ENCODE results near the gene NUBPL.
"Not testable (repeated sequence)": the region's sequence is repeated elsewhere in the genome, so short reads cannot be mapped to it uniquely, and the experiment has no call there.

Gene NUBPL

GRCh38 chr14:31590206-31590605 is 29.0 kb downstream of the NUBPL start:
- Histone ChIP-seq H3K4me3 (no peak overlapping the region), H3K4me1 (peaks cover 7% of the 10 kb centered on the region), H3K9me3 (no peaks in the 10 kb centered on the region), H3K36me3 (replicated peaks) (no peaks in the 10 kb centered on the region), H3K27me3 (ENCODE audit: low read depth) (no peaks in the 10 kb centered on the region)
- in situ Hi-C loops (cut with MboI; ENCODE audit: low sequenced_read_pairs), result no loop called here
- DNase-seq (ENCODE audit: low spot score in 2 of 2), result no peak

- no peaks in the 10 kb centered on the region for H3K36me3 ChIP-seq (replicated peaks)
- H3K4me3 ChIP-seq, result no peak overlapping the region
- in situ Hi-C loops (cut with MboI; ENCODE audit: low sequenced_read_pairs), result no loop called here
- H3K4me1 ChIP-seq, result no peaks in the 10 kb centered on the region
- no peaks in the 10 kb centered on the region for H3K27me3 ChIP-seq (ENCODE audit: low read depth)
- H3K9me3 ChIP-seq, result no peaks in the 10 kb centered on the region
- no peak for DNase-seq (ENCODE audit: low spot score in 2 of 2)
Observed at GRCh38 chr14:31592122-31592521, 30.9 kb downstream of the NUBPL start.

- in situ Hi-C loops (cut with MboI; ENCODE audit: low sequenced_read_pairs), result no loop called here
- Histone ChIP-seq H3K9me3 (no peaks in the 10 kb centered on the region), H3K4me3 (no peak overlapping the region), H3K27me3 (ENCODE audit: low read depth) (no peaks in the 10 kb centered on the region), H3K36me3 (replicated peaks) (no peaks in the 10 kb centered on the region), H3K4me1 (no peaks in the 10 kb centered on the region)
- DNase-seq (ENCODE audit: low spot score in 2 of 2), result no peak
Observed at GRCh38 chr14:31592631-31593030, 31.4 kb downstream of the NUBPL start.

- no peaks in the 10 kb centered on the region for H3K4me1 ChIP-seq
- H3K27me3 ChIP-seq (ENCODE audit: low read depth), result no peaks in the 10 kb centered on the region
- peaks cover 4% of the 10 kb centered on the region; the same call in 1 of the 2 replicates for H3K36me3 ChIP-seq (replicated peaks)
- no peak overlapping the region for H3K4me3 ChIP-seq
- in situ Hi-C loops (cut with MboI; ENCODE audit: low sequenced_read_pairs), result no loop called here
- no peak for DNase-seq (ENCODE audit: low spot score in 2 of 2)
- no peaks in the 10 kb centered on the region for H3K9me3 ChIP-seq
Observed at GRCh38 chr14:31596342-31597095, 35.3 kb downstream of the NUBPL start.

GRCh38 chr14:31605702-31606101 is 44.5 kb downstream of the NUBPL start:
- no peak overlapping the region for H3K4me3 ChIP-seq
- no peak for DNase-seq (ENCODE audit: low spot score in 2 of 2)
- in situ Hi-C loops (cut with MboI; ENCODE audit: low sequenced_read_pairs), result no loop called here

GRCh38 chr14:31611778-31612433 is 50.7 kb downstream of the NUBPL start:
- DNase-seq (ENCODE audit: low spot score in 2 of 2), result no peak
- in situ Hi-C loops (cut with MboI; ENCODE audit: low sequenced_read_pairs), result no loop called here
- H3K4me3 ChIP-seq, result no peak overlapping the region
- H3K9me3 ChIP-seq, result no peaks in the 10 kb centered on the region
- no peaks in the 10 kb centered on the region for H3K27me3 ChIP-seq (ENCODE audit: low read depth)
- H3K4me1 ChIP-seq, result no peaks in the 10 kb centered on the region
- no peaks in the 10 kb centered on the region for H3K36me3 ChIP-seq (replicated peaks)

More at GRCh38 chr14:31605702-31606101, 44.5 kb downstream of the NUBPL start:
- H3K9me3 ChIP-seq, result no peaks in the 10 kb centered on the region
- H3K27me3 ChIP-seq (ENCODE audit: low read depth), result no peaks in the 10 kb centered on the region
- no peaks in the 10 kb centered on the region for H3K4me1 ChIP-seq
- H3K36me3 ChIP-seq (replicated peaks), result peaks cover 4% of the 10 kb centered on the region; the same call in 1 of the 2 replicates

GRCh38 chr14:31613188-31613587 is 52.0 kb downstream of the NUBPL start:
- H3K4me1 ChIP-seq, result no peaks in the 10 kb centered on the region

GRCh38 chr14:31618884-31619283 is 57.7 kb downstream of the NUBPL start:
- H3K36me3 ChIP-seq (replicated peaks); H3K4me3 ChIP-seq; H3K9me3 ChIP-seq; DNase-seq (ENCODE audit: low spot score in 2 of 2); H3K4me1 ChIP-seq; in situ Hi-C loops (cut with MboI; ENCODE audit: low sequenced_read_pairs); H3K27me3 ChIP-seq (ENCODE audit: low read depth): not testable (repeated sequence)

More at GRCh38 chr14:31613188-31613587, 52.0 kb downstream of the NUBPL start:
- no peak for DNase-seq (ENCODE audit: low spot score in 2 of 2)
- Histone ChIP-seq H3K9me3 (no peaks in the 10 kb centered on the region), H3K27me3 (ENCODE audit: low read depth) (no peaks in the 10 kb centered on the region), H3K36me3 (replicated peaks) (no peaks in the 10 kb centered on the region), H3K4me3 (no peak overlapping the region)
- in situ Hi-C loops (cut with MboI; ENCODE audit: low sequenced_read_pairs), result no loop called here

- Histone ChIP-seq H3K4me3 (no peak overlapping the region), H3K36me3 (replicated peaks) (no peaks in the 10 kb centered on the region), H3K4me1 (no peaks in the 10 kb centered on the region), H3K27me3 (ENCODE audit: low read depth) (no peaks in the 10 kb centered on the region), H3K9me3 (no peaks in the 10 kb centered on the region; the same call in 1 of the 2 replicates)
- no peak for DNase-seq (ENCODE audit: low spot score in 2 of 2)
- in situ Hi-C loops (cut with MboI; ENCODE audit: low sequenced_read_pairs), result no loop called here
Observed at GRCh38 chr14:31619440-31619839, 58.2 kb downstream of the NUBPL start.

GRCh38 chr14:31620898-31621297 is 59.7 kb downstream of the NUBPL start:
- H3K4me3 ChIP-seq; H3K27me3 ChIP-seq (ENCODE audit: low read depth); in situ Hi-C loops (cut with MboI; ENCODE audit: low sequenced_read_pairs); H3K4me1 ChIP-seq; H3K36me3 ChIP-seq (replicated peaks); H3K9me3 ChIP-seq; DNase-seq (ENCODE audit: low spot score in 2 of 2): not testable (repeated sequence)

GRCh38 chr14:31622060-31622459 is 60.9 kb downstream of the NUBPL start:
- in situ Hi-C loops (cut with MboI; ENCODE audit: low sequenced_read_pairs), result no loop called here

GRCh38 chr14:31652900-31653299 is 91.7 kb downstream of the NUBPL start:
- in situ Hi-C loops (cut with MboI; ENCODE audit: low sequenced_read_pairs); DNase-seq (ENCODE audit: low spot score in 2 of 2): not testable (repeated sequence)

More at GRCh38 chr14:31622060-31622459, 60.9 kb downstream of the NUBPL start:
- Histone ChIP-seq H3K4me3 (no peak overlapping the region), H3K27me3 (ENCODE audit: low read depth) (no peaks in the 10 kb centered on the region), H3K4me1 (no peaks in the 10 kb centered on the region), H3K9me3 (no peaks in the 10 kb centered on the region; the same call in 1 of the 2 replicates), H3K36me3 (replicated peaks) (no peaks in the 10 kb centered on the region)
- DNase-seq (ENCODE audit: low spot score in 2 of 2), result no peak

GRCh38 chr14:31657917-31658316 is 96.7 kb downstream of the NUBPL start:
- Histone ChIP-seq H3K36me3 (replicated peaks) (no peaks in the 10 kb centered on the region), H3K4me1 (no peaks in the 10 kb centered on the region), H3K27me3 (ENCODE audit: low read depth) (no peaks in the 10 kb centered on the region), H3K9me3 (no peaks in the 10 kb centered on the region), H3K4me3 (no peak overlapping the region)
- in situ Hi-C loops (cut with MboI; ENCODE audit: low sequenced_read_pairs), result no loop called here
- DNase-seq (ENCODE audit: low spot score in 2 of 2), result no peak

More at GRCh38 chr14:31652900-31653299, 91.7 kb downstream of the NUBPL start:
- H3K4me1 ChIP-seq; H3K9me3 ChIP-seq; H3K4me3 ChIP-seq; H3K36me3 ChIP-seq (replicated peaks); H3K27me3 ChIP-seq (ENCODE audit: low read depth): not testable (repeated sequence)

- Histone ChIP-seq H3K4me3 (no peak overlapping the region), H3K9me3 (no peaks in the 10 kb centered on the region), H3K36me3 (replicated peaks) (no peaks in the 10 kb centered on the region), H3K27me3 (ENCODE audit: low read depth) (no peaks in the 10 kb centered on the region), H3K4me1 (no peaks in the 10 kb centered on the region)
- in situ Hi-C loops (cut with MboI; ENCODE audit: low sequenced_read_pairs), result no loop called here
- DNase-seq (ENCODE audit: low spot score in 2 of 2), result no peak
Observed at GRCh38 chr14:31659278-31659677, 98.1 kb downstream of the NUBPL start.
